Neural progenitor cell (in vitro differentiated cells): ENCODE results near the gene STK24.

ENCODE experiments used
- EZH2 ChIP-seq: fragments of 200-600 bp; sonication (generic); IDR thresholded peaks from 2 replicates; pipeline ENCODE4 v1.6.1; 2017; ENCODE audit warnings: antibody characterized with exemption, mild to moderate bottlenecking, moderate library complexity
- EZH2phosphoT487 ChIP-seq: fragments of 200-600 bp; sonication (generic); IDR thresholded peaks from 2 replicates; pipeline ENCODE4 v1.6.1; 2017; ENCODE audit warnings: antibody characterized with exemption
- TF ChIP-seq, protein P1 (sequence below): fragments of 200-600 bp; sonication (generic); IDR thresholded peaks from 2 replicates; pipeline ENCODE4 v1.5.1; 2017; ENCODE audit warnings: antibody characterized with exemption, mild to moderate bottlenecking

DNA sequence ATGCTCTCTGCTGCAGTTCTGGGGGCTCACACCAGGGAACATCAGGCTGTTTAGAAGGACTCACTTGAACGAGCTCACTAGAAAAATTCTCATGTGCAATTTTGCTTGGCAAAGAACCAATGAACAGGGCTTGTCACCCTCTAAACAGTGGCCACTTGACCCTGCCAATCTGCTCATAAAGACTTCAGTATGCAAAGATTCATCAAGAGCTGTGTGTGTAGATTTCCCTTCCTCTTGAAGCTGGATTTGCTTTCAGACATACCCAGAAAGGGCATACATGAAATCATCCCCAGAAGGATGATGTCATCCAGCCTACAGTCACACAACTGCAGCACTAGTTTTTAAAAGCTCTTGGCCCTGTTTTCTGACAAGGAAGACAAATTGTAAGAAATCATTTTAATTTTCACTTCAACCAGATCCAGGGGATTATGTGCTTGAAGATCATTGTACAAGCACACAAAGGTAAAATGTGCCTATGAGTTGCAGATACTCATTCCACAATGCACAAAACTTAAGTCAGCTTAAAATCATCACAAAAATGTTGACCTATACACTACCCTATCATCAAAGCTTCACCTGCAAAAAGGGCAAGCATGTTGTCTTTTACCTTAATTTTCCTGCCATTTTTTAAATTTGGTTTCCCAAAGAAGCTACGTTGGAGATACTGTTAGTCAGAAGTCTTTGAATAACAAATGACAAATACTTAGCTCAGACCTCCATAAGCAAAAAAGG, 5.2 kb upstream of the STK24 start:
- TF ChIP-seq, protein P1, sequence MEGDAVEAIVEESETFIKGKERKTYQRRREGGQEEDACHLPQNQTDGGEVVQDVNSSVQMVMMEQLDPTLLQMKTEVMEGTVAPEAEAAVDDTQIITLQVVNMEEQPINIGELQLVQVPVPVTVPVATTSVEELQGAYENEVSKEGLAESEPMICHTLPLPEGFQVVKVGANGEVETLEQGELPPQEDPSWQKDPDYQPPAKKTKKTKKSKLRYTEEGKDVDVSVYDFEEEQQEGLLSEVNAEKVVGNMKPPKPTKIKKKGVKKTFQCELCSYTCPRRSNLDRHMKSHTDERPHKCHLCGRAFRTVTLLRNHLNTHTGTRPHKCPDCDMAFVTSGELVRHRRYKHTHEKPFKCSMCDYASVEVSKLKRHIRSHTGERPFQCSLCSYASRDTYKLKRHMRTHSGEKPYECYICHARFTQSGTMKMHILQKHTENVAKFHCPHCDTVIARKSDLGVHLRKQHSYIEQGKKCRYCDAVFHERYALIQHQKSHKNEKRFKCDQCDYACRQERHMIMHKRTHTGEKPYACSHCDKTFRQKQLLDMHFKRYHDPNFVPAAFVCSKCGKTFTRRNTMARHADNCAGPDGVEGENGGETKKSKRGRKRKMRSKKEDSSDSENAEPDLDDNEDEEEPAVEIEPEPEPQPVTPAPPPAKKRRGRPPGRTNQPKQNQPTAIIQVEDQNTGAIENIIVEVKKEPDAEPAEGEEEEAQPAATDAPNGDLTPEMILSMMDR: no peak
- TF ChIP-seq EZH2 (no peak), EZH2phosphoT487 (no peak)
